GM12878 (cell line): ENCODE data around the gene DGKK. TPM values are rescaled to one million over a fixed set of nuclear protein-coding genes. Genes with fewer than 3 reads are reported as not detected.

Experiments
- ATAC-seq: fragments of 200-7000 bp; cut with Tn5 transposase; 3 replicates; pipeline ENCODE4 v1.9.1; 2020; ENCODE audit warnings: mild to moderate bottlenecking, moderate library complexity
- BruUV-seq: library from RNA; stranded (reverse); fragments of 400-500 nt; replicated peaks from 2 replicates; lab custom pipeline; 2021; lab: Mats Ljungman, UMichigan
- CTCF ChIA-PET: fragments of 300-600 bp; sonication (Branson Sonifier 250); formaldehyde crosslinking; extraction: SDS; loops from one replicate; lab custom pipeline; 2021; ENCODE audit warnings: inconsistent platforms; lab: Yijun Ruan, JAX
- POLR2A ChIA-PET: fragments of 350-600 bp; formaldehyde crosslinking; extraction: SDS; loops from one replicate; lab custom pipeline; 2021; ENCODE audit warnings: inconsistent platforms; lab: Charles Lee
- RAD21 ChIA-PET: fragments of 300-600 bp; sonication (Branson Sonifier 250); formaldehyde crosslinking; loops from one replicate; lab custom pipeline; 2023; ENCODE audit warnings: antibody characterized with exemption; ENCODE audit not compliant: unreplicated experiment; lab: Charles Lee
- SMC1A ChIA-PET: fragments of 300-600 bp; sonication (Branson Sonifier 250); formaldehyde crosslinking; loops from one replicate; lab custom pipeline; 2023; ENCODE audit not compliant: unreplicated experiment, uncharacterized antibody; lab: Charles Lee
- DNase-seq: peaks from one replicate; pipeline ENCODE4 v3.0.0-alpha.2; 2011; ENCODE audit warnings: low read depth, low spot score
- FAIRE-seq: peaks from 3 replicates; lab custom pipeline; 2011; peaks lifted over from hg19 to GRCh38; lab: Jason Lieb, UNC
- H2AFZ ChIP-seq: 2 replicates; pipeline ENCODE4 v1.6.0; 2011; ENCODE audit warnings: low read depth, low read length, control low read depth; ENCODE audit not compliant: control insufficient read depth
- H3K27ac ChIP-seq: 2 replicates; pipeline ENCODE4 v1.5.1; 2011; ENCODE audit warnings: control low read depth; ENCODE audit not compliant: control insufficient read depth, insufficient read depth
- H3K27me3 ChIP-seq, 2 experiments: replicated peaks in 1 of 2; 2 replicates each; pipeline versions ENCODE4 v1.6.0 to v1.6.1; 2011; ENCODE audit warnings: low read length in 1 of 2; ENCODE audit not compliant: control insufficient read depth in 2 of 2, insufficient read depth in 2 of 2
- H3K36me3 ChIP-seq, 2 experiments: 2 replicates each; pipeline ENCODE4 v1.5.1; 2011; ENCODE audit warnings: low read length in 1 of 2; ENCODE audit not compliant: control insufficient read depth in 2 of 2, insufficient read depth in 2 of 2
- H3K4me1 ChIP-seq: 2 replicates; pipeline ENCODE4 v1.6.1; 2011; ENCODE audit warnings: mild to moderate bottlenecking, low read length, moderate library complexity, mixed read lengths; ENCODE audit not compliant: control insufficient read depth, insufficient read depth
- H3K4me2 ChIP-seq: 2 replicates; pipeline ENCODE4 v1.6.0; 2011; ENCODE audit warnings: control low read depth; ENCODE audit not compliant: control insufficient read depth, insufficient read depth
- H3K4me3 ChIP-seq: fragments of 200-600 bp; sonication (generic); 2 replicates; pipeline ENCODE4 v1.5.1; 2016
- H3K79me2 ChIP-seq: 2 replicates; pipeline ENCODE4 v1.6.0; 2011; ENCODE audit warnings: low read length; ENCODE audit not compliant: control insufficient read depth, insufficient read depth
- H3K9ac ChIP-seq: 2 replicates; pipeline ENCODE4 v1.8.0; 2011; ENCODE audit warnings: low read length, control low read depth, mixed read lengths; ENCODE audit not compliant: control insufficient read depth, insufficient read depth
- H3K9me3 ChIP-seq: replicated peaks from 3 replicates; pipeline ENCODE4 v1.5.1; 2011; ENCODE audit warnings: mild to moderate bottlenecking, low read length; ENCODE audit not compliant: control insufficient read depth, insufficient read depth
- H4K20me1 ChIP-seq: 2 replicates; pipeline ENCODE4 v1.6.0; 2011; ENCODE audit not compliant: control insufficient read depth, insufficient read depth
- BRCA1 ChIP-seq: IDR thresholded peaks from 2 replicates; pipeline ENCODE4 v1.6.1; 2011; ENCODE audit warnings: low read depth, low read length, improper control_type of control experiment
- EED ChIP-seq: sonication (generic); IDR thresholded peaks from 2 replicates; pipeline ENCODE4 v1.6.1; 2016; ENCODE audit warnings: antibody characterized with exemption, low read depth
- HDAC6 ChIP-seq: fragments of 200-600 bp; sonication (generic); IDR thresholded peaks from one replicate; pipeline ENCODE4 v1.8.0; 2017; ENCODE audit warnings: antibody characterized with exemption; ENCODE audit not compliant: unreplicated experiment
- MTA3 ChIP-seq: IDR thresholded peaks from 2 replicates; pipeline ENCODE4 v1.6.1; 2012; ENCODE audit warnings: low read length, inconsistent platforms, borderline replicate concordance
- NFIC ChIP-seq: IDR thresholded peaks from 2 replicates; pipeline ENCODE4 v1.6.1; 2012; ENCODE audit warnings: low read depth, mild to moderate bottlenecking, inconsistent platforms, low read length, moderate library complexity
- NKRF ChIP-seq: fragments of 450-650 bp; conservative IDR thresholded peaks from 2 replicates; pipeline ENCODE4 v1.6.1; 2017; ENCODE audit warnings: mild to moderate bottlenecking, moderate library complexity
- PAX5 ChIP-seq: IDR thresholded peaks from 2 replicates; pipeline ENCODE4 v1.6.1; 2011; ENCODE audit warnings: low read depth, low read length, borderline replicate concordance
- PBX3 ChIP-seq: IDR thresholded peaks from 2 replicates; pipeline ENCODE4 v1.6.1; 2011; ENCODE audit warnings: mild to moderate bottlenecking, low read depth, low read length, moderate library complexity; ENCODE audit not compliant: insufficient replicate concordance
- PKNOX1 ChIP-seq: fragments of 450-650 bp; IDR thresholded peaks from 2 replicates; pipeline ENCODE4 v1.6.1; 2016; ENCODE audit warnings: mild to moderate bottlenecking
- PML ChIP-seq: IDR thresholded peaks from 2 replicates; pipeline ENCODE4 v1.6.1; 2012; ENCODE audit warnings: low read length, inconsistent platforms
- POLR2AphosphoS2 ChIP-seq: IDR thresholded peaks from 2 replicates; pipeline ENCODE4 v1.6.1; 2011; ENCODE audit warnings: low read depth, mild to moderate bottlenecking, low read length, improper control_type of control experiment, moderate library complexity
- RAD21 ChIP-seq: IDR thresholded peaks from 2 replicates; pipeline ENCODE4 v1.6.1; 2011; ENCODE audit warnings: mild to moderate bottlenecking, low read depth, low read length, moderate library complexity; ENCODE audit not compliant: insufficient read depth
- RFX5 ChIP-seq: IDR thresholded peaks from 2 replicates; pipeline ENCODE4 v1.6.1; 2011; ENCODE audit warnings: low read depth, low read length, improper control_type of control experiment
- WGBS: methylation state at CpG from one replicate; pipeline ENCODE4 v1.1.6; 2016; ENCODE audit warnings: low lambda C conversion rate; ENCODE audit not compliant: insufficient replicate concordance, insufficient coverage; ENCODE audit errors: missing lambda C conversion rate; 5-methylcytosine and 5-hydroxymethylcytosine counted together
- in situ Hi-C: fragments of 300-500 bp; cut with MboI; formaldehyde crosslinking; loops from 9 replicates; pipeline ENCODE4 v1.14.3; 2018; ENCODE audit warnings: mixed read lengths
- intact Hi-C: fragments of 100-400 bp; cut with micrococcal nuclease; formaldehyde crosslinking; loops from one replicate; pipeline ENCODE4 v1.14.2; 2022; ENCODE audit not compliant: unreplicated experiment
- polyA plus RNA-seq, 11 experiments: library from polyadenylated mRNA; depleted of rRNA in 4 of 11; unstranded in 6 of 11; stranded (reverse) in 5 of 11; fragments of >200 nt; fragmentation: Nextera tagmentation in 4 of 11; fragmentation: Illumina TruSeq in 1 of 11; extraction: Ambion mirVana in 4 of 11; extraction: Trizol in 1 of 11; gene quantifications; 1 replicate in 1 of 11; 2 replicates in 10 of 11; pipeline versions ENCODE4 v1.2.1 to v1.2.3, GENCODE V29; 2011 to 2016; ENCODE audit warnings: inconsistent platforms in 2 of 11, missing spikeins in 2 of 11, low read depth in 1 of 11
- total RNA-seq, 4 experiments: library from RNA; depleted of rRNA in 3 of 4; stranded (reverse); fragments of >200 nt in 3 of 4; fragmentation: Illumina TruSeq in 1 of 4; extraction: Trizol in 1 of 4; gene quantifications; 2 replicates each; pipeline versions ENCODE4 v1.2.1 to v1.2.3, GENCODE V29; 2013 to 2021
- TF ChIP-seq, protein P1 (sequence below): fragments of 450-650 bp; IDR thresholded peaks from 2 replicates; pipeline ENCODE4 v1.6.1; 2017; ENCODE audit warnings: mild to moderate bottlenecking, moderate library complexity

The DGKK gene
- total and polyA plus RNA-seq, 10 of the 15 experiments (the other 5 are each of a cell fraction or from before 2014, with no cell fraction given): under 0.01 to 0.03 TPM; not detected in 8

- TF ChIP-seq PKNOX1 (no peak), PBX3 (no peak), NKRF (no peak), HDAC6 (no peak)
Observed at GRCh38 chrX:50428174-50428573, 42.5 kb downstream of the DGKK start (continued).

DNA sequence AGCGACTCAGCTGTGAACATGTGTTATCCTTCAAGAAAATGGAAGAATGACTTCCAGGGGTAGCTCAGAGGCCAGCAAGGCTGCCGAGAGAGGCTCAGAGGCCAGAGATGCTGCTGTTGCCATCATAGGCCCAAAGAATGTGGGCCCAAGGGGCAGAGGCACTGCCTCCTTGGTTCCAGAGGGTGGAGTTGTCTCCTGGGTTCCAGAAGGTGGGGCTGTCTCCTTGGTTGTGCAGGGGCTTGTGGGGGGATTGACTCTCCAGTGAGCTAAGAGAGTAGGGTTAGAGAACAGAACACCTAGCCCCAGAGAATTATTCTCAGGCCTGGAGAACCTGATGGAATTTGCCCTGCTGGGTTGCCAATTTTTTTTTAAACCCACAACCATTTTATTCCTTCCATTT, 62.6 kb downstream of the DGKK start:
- no TSS peak for BruUV-seq
- H3K27me3 ChIP-seq: no peaks in the 10 kb centered on the region
- no peaks in the 10 kb centered on the region for H3K36me3 ChIP-seq
- no peak overlapping the region for H3K4me3 ChIP-seq
- in situ Hi-C loops: no loop called here
- SMC1A ChIA-PET: interaction anchor here (1.2 kb wide), 1 partner anchor 11 kb away, joined by 4 read pairs; no protein-coding TSS in a partner anchor
- ATAC-seq: no peak
- no peak overlapping the region for H2AFZ ChIP-seq
- POLR2A ChIA-PET: no interaction called here
- RAD21 ChIA-PET: no interaction called here
- no peaks in the 10 kb centered on the region for H3K4me1 ChIP-seq
- no peak overlapping the region for H3K27ac ChIP-seq
- H3K9me3 ChIP-seq: no peaks in the 10 kb centered on the region
- H3K9ac ChIP-seq: no peak overlapping the region
- H3K4me2 ChIP-seq: no peak overlapping the region
- 31% methylated on average over 2 of the region's 2 CpGs for WGBS
- H4K20me1 ChIP-seq: no peaks in the 10 kb centered on the region
- DNase-seq: no peak
- no peak for FAIRE-seq
- intact Hi-C loops: no loop called here
- CTCF ChIA-PET: no interaction called here
- no peaks in the 10 kb centered on the region for H3K79me2 ChIP-seq
- no peak for TF ChIP-seq BRCA1
- TF ChIP-seq PAX5: no peak
- TF ChIP-seq RFX5: no peak
- TF ChIP-seq MTA3: no peak
- no peak for TF ChIP-seq RAD21
- no peak for TF ChIP-seq NFIC
- no peak for TF ChIP-seq PML
- TF ChIP-seq, protein P1, sequence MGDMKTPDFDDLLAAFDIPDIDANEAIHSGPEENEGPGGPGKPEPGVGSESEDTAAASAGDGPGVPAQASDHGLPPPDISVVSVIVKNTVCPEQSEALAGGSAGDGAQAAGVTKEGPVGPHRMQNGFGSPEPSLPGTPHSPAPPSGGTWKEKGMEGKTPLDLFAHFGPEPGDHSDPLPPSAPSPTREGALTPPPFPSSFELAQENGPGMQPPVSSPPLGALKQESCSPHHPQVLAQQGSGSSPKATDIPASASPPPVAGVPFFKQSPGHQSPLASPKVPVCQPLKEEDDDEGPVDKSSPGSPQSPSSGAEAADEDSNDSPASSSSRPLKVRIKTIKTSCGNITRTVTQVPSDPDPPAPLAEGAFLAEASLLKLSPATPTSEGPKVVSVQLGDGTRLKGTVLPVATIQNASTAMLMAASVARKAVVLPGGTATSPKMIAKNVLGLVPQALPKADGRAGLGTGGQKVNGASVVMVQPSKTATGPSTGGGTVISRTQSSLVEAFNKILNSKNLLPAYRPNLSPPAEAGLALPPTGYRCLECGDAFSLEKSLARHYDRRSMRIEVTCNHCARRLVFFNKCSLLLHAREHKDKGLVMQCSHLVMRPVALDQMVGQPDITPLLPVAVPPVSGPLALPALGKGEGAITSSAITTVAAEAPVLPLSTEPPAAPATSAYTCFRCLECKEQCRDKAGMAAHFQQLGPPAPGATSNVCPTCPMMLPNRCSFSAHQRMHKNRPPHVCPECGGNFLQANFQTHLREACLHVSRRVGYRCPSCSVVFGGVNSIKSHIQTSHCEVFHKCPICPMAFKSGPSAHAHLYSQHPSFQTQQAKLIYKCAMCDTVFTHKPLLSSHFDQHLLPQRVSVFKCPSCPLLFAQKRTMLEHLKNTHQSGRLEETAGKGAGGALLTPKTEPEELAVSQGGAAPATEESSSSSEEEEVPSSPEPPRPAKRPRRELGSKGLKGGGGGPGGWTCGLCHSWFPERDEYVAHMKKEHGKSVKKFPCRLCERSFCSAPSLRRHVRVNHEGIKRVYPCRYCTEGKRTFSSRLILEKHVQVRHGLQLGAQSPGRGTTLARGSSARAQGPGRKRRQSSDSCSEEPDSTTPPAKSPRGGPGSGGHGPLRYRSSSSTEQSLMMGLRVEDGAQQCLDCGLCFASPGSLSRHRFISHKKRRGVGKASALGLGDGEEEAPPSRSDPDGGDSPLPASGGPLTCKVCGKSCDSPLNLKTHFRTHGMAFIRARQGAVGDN: no peak
- no peak for TF ChIP-seq EED
- TF ChIP-seq POLR2AphosphoS2: no peak
